CD14-positive monocyte (primary cell): Measurements from ENCODE around the gene LBP. TPM values are rescaled to one million over a fixed set of nuclear protein-coding genes. Genes with fewer than 3 reads are reported as not detected.

Source experiments
- DNase-seq, 3 donors: peaks; one replicate each; pipeline ENCODE4 v3.0.0-alpha.2; 2011 to 2022
- H2AFZ ChIP-seq: 2 replicates; pipeline ENCODE4 v1.6.0; 2012; ENCODE audit warnings: mild to moderate bottlenecking, low read depth, low read length, inconsistent platforms; ENCODE audit not compliant: insufficient read depth, poor library complexity, severe bottlenecking
- H3K27ac ChIP-seq, 2 donors: 1 replicate in 1 of 2; 2 replicates in 1 of 2; pipeline ENCODE4 v1.5.1; 2012 to 2013; ENCODE audit warnings: low read length in 2 of 2, control low read depth in 1 of 2, inconsistent platforms in 1 of 2, low read depth in 1 of 2, mild to moderate bottlenecking in 1 of 2
- H3K27me3 ChIP-seq, 2 donors: one replicate each; pipeline versions ENCODE4 v1.6.0 to v1.6.1; 2011 to 2013; ENCODE audit warnings: low read length in 2 of 2; ENCODE audit not compliant: control insufficient read depth in 2 of 2, insufficient read depth in 2 of 2
- H3K36me3 ChIP-seq, 2 donors: replicated peaks in 1 of 2; 1 replicate in 1 of 2; 2 replicates in 1 of 2; pipeline versions ENCODE4 v1.5.1 to v1.6.1; 2012 to 2013; ENCODE audit warnings: low read length in 2 of 2, control low read depth in 1 of 2, inconsistent platforms in 1 of 2, mild to moderate bottlenecking in 1 of 2; ENCODE audit not compliant: insufficient read depth in 2 of 2, control insufficient read depth in 1 of 2
- H3K4me1 ChIP-seq, 2 donors: 1 replicate in 1 of 2; 2 replicates in 1 of 2; pipeline versions ENCODE4 v1.5.1 to v1.6.1; 2012 to 2013; ENCODE audit warnings: low read length in 2 of 2, control low read depth in 1 of 2, inconsistent platforms in 1 of 2, mild to moderate bottlenecking in 1 of 2, moderate library complexity in 1 of 2; ENCODE audit not compliant: insufficient read depth in 2 of 2, control insufficient read depth in 1 of 2
- H3K4me2 ChIP-seq: replicated peaks from 2 replicates; pipeline ENCODE3; 2012; ENCODE audit warnings: low read length, moderate library complexity, mild to moderate bottlenecking; ENCODE audit not compliant: poor library complexity, severe bottlenecking; ENCODE audit errors: extremely low read depth
- H3K4me3 ChIP-seq, 3 experiments: fragments of 200-600 bp in 1 of 3; sonication (generic) in 1 of 3; replicated peaks in 1 of 3; 1 replicate in 2 of 3; 2 replicates in 1 of 3; pipeline ENCODE4 v1.5.1; 2011 to 2013; ENCODE audit warnings: low read length in 3 of 3, mild to moderate bottlenecking in 3 of 3, control low read depth in 2 of 3, low read depth in 2 of 3, inconsistent platforms in 1 of 3, moderate library complexity in 1 of 3
- H3K79me2 ChIP-seq: 2 replicates; pipeline ENCODE4 v1.6.0; 2012; ENCODE audit warnings: mild to moderate bottlenecking, control low read depth, inconsistent platforms, low read length, moderate library complexity; ENCODE audit not compliant: insufficient read depth
- H3K9ac ChIP-seq: 2 replicates; pipeline ENCODE4 v1.6.0; 2017; ENCODE audit warnings: low read length, mild to moderate bottlenecking; ENCODE audit not compliant: insufficient read depth, poor library complexity, severe bottlenecking
- H3K9me3 ChIP-seq, 2 donors: replicated peaks in 1 of 2; 1 replicate in 1 of 2; 2 replicates in 1 of 2; pipeline versions ENCODE4 v1.5.1 to v1.6.1; 2012 to 2013; ENCODE audit warnings: low read length in 2 of 2, control low read depth in 1 of 2; ENCODE audit not compliant: control insufficient read depth in 1 of 2, insufficient read depth in 1 of 2
- H4K20me1 ChIP-seq: 2 replicates; pipeline ENCODE4 v1.6.0; 2012; ENCODE audit warnings: mild to moderate bottlenecking, low read length, control low read depth, moderate library complexity; ENCODE audit not compliant: insufficient read depth
- H3K27ac Mint-ChIP-seq, 7 donors: one replicate each; pipeline ENCODE4 v1.8.0; 2020; ENCODE audit warnings: mild to moderate bottlenecking in 7 of 7, mixed read lengths in 7 of 7, moderate library complexity in 6 of 7, inconsistent platforms in 2 of 7
- H3K27me3 Mint-ChIP-seq, 3 donors: one replicate each; pipeline ENCODE4 v1.8.0; 2021 to 2022; ENCODE audit warnings: low read depth in 3 of 3, mild to moderate bottlenecking in 3 of 3, mixed read lengths in 3 of 3, moderate library complexity in 3 of 3, inconsistent platforms in 1 of 3
- H3K36me3 Mint-ChIP-seq, 2 donors: one replicate each; pipeline ENCODE4 v1.8.0; 2020; ENCODE audit warnings: mixed read lengths in 2 of 2, inconsistent platforms in 1 of 2, mild to moderate bottlenecking in 1 of 2
- H3K4me1 Mint-ChIP-seq: one replicate; pipeline ENCODE4 v1.8.0; 2020; ENCODE audit warnings: mild to moderate bottlenecking, mixed read lengths
- H3K4me3 Mint-ChIP-seq, 2 donors: one replicate each; pipeline ENCODE4 v1.8.0; 2020; ENCODE audit warnings: mild to moderate bottlenecking in 2 of 2, mixed read lengths in 2 of 2, moderate library complexity in 1 of 2
- H3K9me3 Mint-ChIP-seq, 7 donors: one replicate each; pipeline ENCODE4 v1.8.0; 2020 to 2022; ENCODE audit warnings: mixed read lengths in 7 of 7, mild to moderate bottlenecking in 6 of 7, moderate library complexity in 6 of 7, inconsistent platforms in 2 of 7
- CTCF ChIP-seq: fragments of 200-600 bp; IDR thresholded peaks from one replicate; pipeline ENCODE4 v1.8.0; 2022; ENCODE audit warnings: antibody characterized with exemption, mild to moderate bottlenecking
- WGBS: methylation state at CpG from one replicate; pipeline ENCODE4 v1.1.5; 2013; ENCODE audit warnings: missing lambda C conversion rate; ENCODE audit not compliant: insufficient coverage; 5-methylcytosine and 5-hydroxymethylcytosine counted together
- intact Hi-C, 2 donors: fragments of 100-400 bp; cut with micrococcal nuclease; formaldehyde crosslinking; loops; one replicate each; pipeline versions ENCODE4 v1.15.0 to v1.15.1; 2023
- polyA plus RNA-seq, 3 donors: library from polyadenylated mRNA; depleted of rRNA in 1 of 3; unstranded in 2 of 3; stranded (reverse) in 1 of 3; fragments of 300-500 nt in 2 of 3; fragments of >200 nt in 1 of 3; fragmentation: Illumina TruSeq in 2 of 3; gene quantifications; 1 replicate in 2 of 3; 2 replicates in 1 of 3; pipeline ENCODE4 v1.2.3, GENCODE V29; 2012 to 2021

The LBP gene
- polyA plus RNA-seq, 3 donors = not detected

DNA sequence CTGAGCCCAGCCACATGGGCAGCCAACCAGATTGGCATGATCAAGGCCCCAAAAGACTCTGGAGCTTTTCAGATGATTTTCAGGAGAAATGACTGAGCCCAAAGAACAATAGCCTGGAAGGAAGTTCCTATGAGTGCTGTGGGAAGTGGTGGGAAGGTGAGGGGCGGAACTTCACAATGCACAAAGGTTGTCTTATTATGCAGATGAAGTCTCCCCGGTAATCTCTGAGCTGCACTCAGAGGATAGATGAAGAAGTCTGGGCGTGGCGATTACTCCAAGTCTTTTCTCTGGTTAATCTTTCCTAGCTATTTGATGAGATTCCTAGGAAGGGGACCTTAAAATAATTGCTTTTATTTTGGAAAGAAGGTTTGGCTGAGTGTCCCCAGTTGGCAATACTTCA lies 36.9 kb downstream of the LBP start:
- peaks cover 0 to 7% (median 1%) of the 10 kb centered on the region in 7 donors for H3K9me3 Mint-ChIP-seq
- H3K4me1 Mint-ChIP-seq = no peaks in the 10 kb centered on the region
- no peak for TF ChIP-seq CTCF
- no peaks in the 10 kb centered on the region for H3K4me1 ChIP-seq
- no peak overlapping the region for H3K27ac ChIP-seq
- no peaks in the 10 kb centered on the region for H3K9me3 ChIP-seq
- H3K4me2 ChIP-seq = no peak overlapping the region
- no peaks in the 10 kb centered on the region for H3K36me3 Mint-ChIP-seq
- H3K79me2 ChIP-seq = no peaks in the 10 kb centered on the region
- no peak overlapping the region for H3K27ac Mint-ChIP-seq
- H3K27me3 Mint-ChIP-seq = peaks cover 4 to 12% (median 7%) of the 10 kb centered on the region in 3 donors
- intact Hi-C loops = no loop called here
- H3K4me3 ChIP-seq = no peak overlapping the region
- no peaks in the 10 kb centered on the region for H4K20me1 ChIP-seq
- no peak overlapping the region for H3K4me3 Mint-ChIP-seq
- peaks cover 0 to 2% of the 10 kb centered on the region in 2 donors for H3K27me3 ChIP-seq
- no peak overlapping the region for H2AFZ ChIP-seq
- WGBS = 91% methylated on average over 4 of the region's 4 CpGs
- no peak overlapping the region for H3K9ac ChIP-seq
- no peaks in the 10 kb centered on the region for H3K36me3 ChIP-seq
- DNase-seq = no peak

DNA sequence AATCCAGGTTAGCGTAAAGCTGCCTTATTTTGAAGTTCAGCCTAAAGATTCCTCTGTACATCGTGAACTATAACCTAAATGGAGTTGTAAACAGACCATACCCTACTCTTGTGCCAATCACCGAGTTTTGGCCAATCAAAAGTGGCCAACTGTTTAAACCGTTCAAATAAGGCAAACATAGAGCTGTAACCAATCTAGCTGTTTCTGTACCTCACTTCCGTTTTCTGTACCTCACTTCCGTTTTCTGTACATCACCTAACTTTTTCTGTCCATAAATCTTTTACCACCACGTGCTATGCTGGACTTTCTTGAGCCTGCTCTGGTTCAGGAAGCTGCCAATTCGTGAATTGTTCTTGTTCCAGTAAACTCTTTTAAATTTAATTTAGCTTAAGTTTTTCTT lies 39.7 kb downstream of the LBP start:
- Mint-ChIP-seq H3K36me3 (no peaks in the 10 kb centered on the region), H3K4me3 (no peak overlapping the region), H3K9me3 (peaks cover 0 to 10% (median 0%) of the 10 kb centered on the region in 7 donors), H3K27ac (peak overlapping the region in 1 of 7 donors; percentile 21), H3K27me3 (peaks cover 4 to 9% (median 9%) of the 10 kb centered on the region in 3 donors), H3K4me1 (no peaks in the 10 kb centered on the region)
- Histone ChIP-seq H3K9me3 (no peaks in the 10 kb centered on the region), H3K4me1 (no peaks in the 10 kb centered on the region), H3K4me2 (no peak overlapping the region), H3K79me2 (no peaks in the 10 kb centered on the region), H3K27ac (no peak overlapping the region), H3K9ac (no peak overlapping the region), H2AFZ (no peak overlapping the region), H4K20me1 (no peaks in the 10 kb centered on the region), H3K27me3 (peaks cover 0 to 2% of the 10 kb centered on the region in 2 donors), H3K4me3 (no peak overlapping the region), H3K36me3 (no peaks in the 10 kb centered on the region)
- peak in 1 of 3 donors; percentile 50 for DNase-seq
- no peak for TF ChIP-seq CTCF
- intact Hi-C loops = no loop called here
- 79% methylated on average over 5 of the region's 8 CpGs for WGBS
